Endothelial cell of umbilical vein (primary cell): ENCODE measurements around the gene RAB40C.

Experiments used
- CTCF ChIP-seq, 2 donors: IDR thresholded peaks; 1 replicate in 1 of 2; 2 replicates in 1 of 2; pipeline ENCODE4 v1.5.1; 2011; ENCODE audit warnings: low read length in 2 of 2, mild to moderate bottlenecking in 2 of 2, moderate library complexity in 2 of 2, control low read depth in 1 of 2, inconsistent platforms in 1 of 2, low read depth in 1 of 2; ENCODE audit not compliant: insufficient read depth in 1 of 2; ENCODE audit errors: extremely low read depth in 1 of 2
- EZH2 ChIP-seq: IDR thresholded peaks from 2 replicates; pipeline ENCODE4 v1.6.1; 2012; ENCODE audit warnings: borderline replicate concordance, low read depth, mild to moderate bottlenecking, moderate library complexity, low read length, inconsistent platforms; ENCODE audit not compliant: severe bottlenecking
- FOS ChIP-seq: IDR thresholded peaks from 2 replicates; pipeline ENCODE4 v1.6.1; 2011; ENCODE audit warnings: mild to moderate bottlenecking, low read length, moderate library complexity, borderline replicate concordance; ENCODE audit not compliant: insufficient read depth
- GATA2 ChIP-seq: IDR thresholded peaks from 2 replicates; pipeline ENCODE4 v1.7.0; 2011; ENCODE audit warnings: low read depth, mild to moderate bottlenecking, moderate library complexity, mixed read lengths, low read length; ENCODE audit not compliant: insufficient read length, insufficient read depth
- JUN ChIP-seq: IDR thresholded peaks from 2 replicates; pipeline ENCODE4 v1.6.1; 2011; ENCODE audit warnings: borderline replicate concordance, low read depth; ENCODE audit not compliant: insufficient read length, insufficient read depth
- POLR2A ChIP-seq: IDR thresholded peaks from 2 replicates; pipeline ENCODE4 v1.6.1; 2012; ENCODE audit warnings: low read depth, mild to moderate bottlenecking, control low read depth, low read length

GRCh38 chr16:658679-659571, 69.1 kb downstream of the RAB40C start:
- TF ChIP-seq CTCF (IDR thresholded peaks at IDR 0.05; ENCODE audit: extremely low read depth in 1 of 2, insufficient read depth in 1 of 2, low read depth in 1 of 2, low read length in 2 of 2) (peak; percentile 17 to 24), GATA2 (no peak), EZH2 (no peak), FOS (no peak), POLR2A (no peak), JUN (no peak)
